NCI-H2227 (cell line): ENCODE data around the gene MAMLD1.
A peak's percentile ranks its signal among the peaks of the same experiment; 100 is the strongest.

ENCODE experiments used
- DNase-seq: peaks from one replicate; lab custom pipeline; 2025; ENCODE audit not compliant: unreplicated experiment; lab: John Stamatoyannopoulos, UW

Gene MAMLD1

DNA sequence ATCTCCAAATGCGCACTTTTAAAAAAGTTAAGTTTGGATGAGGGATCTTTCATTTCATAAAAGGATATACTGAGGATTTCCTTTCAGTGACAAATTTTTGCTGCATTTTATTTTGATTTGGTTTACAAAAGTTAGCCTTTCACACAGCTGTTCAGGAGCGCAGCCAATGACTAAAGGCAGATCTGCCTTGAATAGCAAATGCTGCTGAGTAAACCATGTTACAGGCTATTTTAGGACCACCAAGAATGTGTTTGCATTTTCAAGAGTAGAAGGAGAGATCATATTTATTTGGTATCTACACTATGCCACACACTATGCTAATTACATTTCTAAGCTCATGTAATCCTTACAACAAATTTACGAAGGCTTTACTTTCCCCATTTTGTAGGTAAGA lies 92.1 kb downstream of the MAMLD1 start:
- DNase-seq, result no peak

- DNase-seq, result no peak
These were observed 93.3 kb downstream of the MAMLD1 start for GRCh38 chrX:150456466-150456865.

- no peak for DNase-seq
These were observed 93.8 kb downstream of the MAMLD1 start for GRCh38 chrX:150456941-150457340.

DNA sequence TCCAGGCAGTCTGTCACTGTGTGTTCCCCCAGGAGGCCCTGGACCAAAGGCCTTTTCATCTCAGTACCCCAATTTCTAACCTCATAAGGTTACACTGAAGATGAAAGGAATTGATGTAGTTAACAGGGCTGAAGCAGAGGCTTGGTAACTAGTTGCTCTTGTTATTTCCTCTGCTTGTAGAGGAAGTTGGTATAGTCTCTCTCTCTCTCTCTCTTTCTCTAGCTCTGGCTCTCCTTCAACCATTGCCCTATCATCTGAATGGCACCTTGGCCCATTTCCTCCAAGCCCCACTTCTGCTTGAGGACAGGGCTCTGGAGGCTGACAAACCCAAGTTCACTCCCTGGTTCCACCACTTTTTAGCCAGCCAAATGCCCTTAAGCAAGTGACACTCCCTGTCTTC lies 96.1 kb downstream of the MAMLD1 start:
- DNase-seq, result no peak

- DNase-seq, result no peak
These were observed 96.9 kb downstream of the MAMLD1 start for GRCh38 chrX:150460063-150460462.

GRCh38 chrX:150460781-150461180 lies 97.7 kb downstream of the MAMLD1 start:
- no peak for DNase-seq

- no peak for DNase-seq
These were observed 100.4 kb downstream of the MAMLD1 start for GRCh38 chrX:150463566-150463965.

DNA sequence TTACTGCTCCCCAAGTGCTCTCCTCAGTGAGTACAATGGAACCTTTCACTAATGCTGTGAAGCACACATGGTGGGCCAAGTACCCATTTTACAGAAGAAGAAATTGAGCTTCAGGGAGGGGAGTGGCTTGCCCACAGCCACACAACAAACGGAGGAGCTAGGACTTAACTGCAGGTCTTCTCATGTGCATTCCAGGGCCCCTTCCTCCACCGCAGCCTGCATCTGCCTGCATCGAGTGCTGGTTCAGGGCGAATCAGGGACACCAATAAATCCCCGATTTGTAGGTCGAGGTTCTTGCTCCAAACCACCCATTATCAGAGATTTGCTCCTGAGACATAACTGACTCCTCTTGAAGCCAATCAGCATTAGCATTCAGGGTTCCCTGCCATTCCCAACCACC lies 100.9 kb downstream of the MAMLD1 start:
- DNase-seq, result no peak

- DNase-seq, result no peak
These were observed 102.2 kb downstream of the MAMLD1 start for GRCh38 chrX:150465326-150465725.

DNA sequence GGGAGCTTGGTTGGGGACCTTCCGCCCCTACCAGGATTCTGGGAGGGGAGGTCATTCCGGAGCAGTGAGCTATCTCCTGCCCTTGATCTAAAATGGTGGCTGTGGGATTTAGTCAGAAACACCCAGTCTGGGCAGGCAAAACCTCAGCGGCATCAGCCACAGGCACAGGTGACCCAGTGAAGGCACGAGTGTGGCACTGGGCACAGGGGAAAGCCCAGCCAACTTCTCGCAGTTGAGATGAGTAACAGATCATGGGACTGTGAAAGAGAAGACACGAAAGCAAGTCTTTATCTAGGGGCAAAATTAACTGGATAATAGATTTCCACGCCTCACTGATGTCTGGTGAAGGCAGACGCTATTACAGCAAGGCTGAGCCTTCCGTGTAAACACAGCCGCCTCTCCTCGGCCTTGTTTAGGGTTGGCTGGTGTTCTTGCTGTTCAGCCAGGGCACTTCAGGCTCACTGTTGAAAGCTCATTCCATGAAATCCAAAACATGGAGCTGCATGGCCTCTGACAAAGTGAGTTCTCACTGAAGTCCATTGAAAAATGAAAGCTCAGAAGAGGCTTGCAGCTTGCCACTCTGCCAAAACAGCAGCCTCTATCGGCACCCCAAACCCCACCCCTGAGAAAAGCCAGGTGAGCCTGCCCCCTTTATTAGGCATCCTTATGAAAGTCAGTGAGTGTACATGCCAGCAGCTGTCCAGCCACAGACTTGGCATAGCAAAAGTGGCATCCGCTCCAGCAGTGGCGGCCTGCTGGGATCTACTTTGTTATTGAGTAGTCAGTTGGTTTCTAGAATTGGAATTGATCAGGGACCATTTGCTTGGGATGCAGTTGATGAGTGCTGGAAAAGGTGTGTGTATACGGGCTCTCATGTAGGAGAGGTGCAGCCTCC lies 103.0 kb downstream of the MAMLD1 start:
- DNase-seq, result peak; percentile 7

- DNase-seq, result no peak
These were observed 109.2 kb downstream of the MAMLD1 start for GRCh38 chrX:150472306-150472705.

- DNase-seq, result no peak
These were observed 110.3 kb downstream of the MAMLD1 start for GRCh38 chrX:150473371-150473770.

- no peak for DNase-seq
These were observed 112.3 kb downstream of the MAMLD1 start for GRCh38 chrX:150475461-150475860.

DNA sequence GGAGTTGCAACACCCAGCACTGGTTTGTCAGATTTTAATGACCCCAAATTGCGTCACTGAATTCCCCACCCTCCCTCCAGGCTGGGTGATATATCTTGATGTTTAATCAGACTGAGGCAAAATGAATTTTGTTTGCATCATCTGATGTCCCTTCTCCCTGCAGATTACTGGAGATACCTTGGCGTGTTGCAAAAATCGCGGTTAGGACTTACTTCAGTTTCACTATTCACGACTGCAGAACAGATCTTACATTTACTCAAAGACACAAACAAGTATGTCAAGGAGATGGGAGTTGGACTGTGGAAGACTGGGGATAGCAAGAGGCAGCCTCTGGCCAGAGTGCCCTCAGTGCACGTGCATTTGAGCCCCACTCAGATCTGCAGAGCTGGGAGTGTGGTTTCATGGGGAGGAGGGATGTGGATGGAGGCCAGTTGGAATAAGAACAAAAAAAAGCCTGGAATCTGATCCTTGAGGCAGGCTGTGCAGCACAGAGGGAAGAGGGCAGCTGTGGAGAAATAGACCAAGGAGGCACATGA lies 113.1 kb downstream of the MAMLD1 start:
- no peak for DNase-seq

DNA sequence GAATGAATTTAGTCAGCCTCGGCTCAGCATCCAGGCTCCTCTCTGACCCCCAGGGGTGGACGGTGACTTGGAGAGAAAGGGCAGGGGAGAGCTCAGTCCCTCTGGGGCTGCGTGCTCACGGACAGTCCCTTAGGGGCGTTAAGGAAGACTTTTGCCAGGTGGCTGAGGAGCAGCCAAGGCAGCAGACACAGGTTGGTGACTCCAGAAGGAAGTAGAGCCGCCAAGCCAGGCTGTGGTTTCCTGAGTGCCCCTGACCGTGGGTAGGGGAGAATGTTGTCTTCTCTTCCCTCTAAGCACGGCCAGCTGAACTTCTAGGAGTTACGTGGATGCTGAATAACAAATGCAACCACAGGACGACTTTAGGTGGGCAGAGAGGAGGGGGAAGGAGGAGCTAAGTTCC lies 114.3 kb downstream of the MAMLD1 start:
- DNase-seq, result no peak

- no peak for DNase-seq
These were observed 115.7 kb downstream of the MAMLD1 start for GRCh38 chrX:150478496-150479492.

DNA sequence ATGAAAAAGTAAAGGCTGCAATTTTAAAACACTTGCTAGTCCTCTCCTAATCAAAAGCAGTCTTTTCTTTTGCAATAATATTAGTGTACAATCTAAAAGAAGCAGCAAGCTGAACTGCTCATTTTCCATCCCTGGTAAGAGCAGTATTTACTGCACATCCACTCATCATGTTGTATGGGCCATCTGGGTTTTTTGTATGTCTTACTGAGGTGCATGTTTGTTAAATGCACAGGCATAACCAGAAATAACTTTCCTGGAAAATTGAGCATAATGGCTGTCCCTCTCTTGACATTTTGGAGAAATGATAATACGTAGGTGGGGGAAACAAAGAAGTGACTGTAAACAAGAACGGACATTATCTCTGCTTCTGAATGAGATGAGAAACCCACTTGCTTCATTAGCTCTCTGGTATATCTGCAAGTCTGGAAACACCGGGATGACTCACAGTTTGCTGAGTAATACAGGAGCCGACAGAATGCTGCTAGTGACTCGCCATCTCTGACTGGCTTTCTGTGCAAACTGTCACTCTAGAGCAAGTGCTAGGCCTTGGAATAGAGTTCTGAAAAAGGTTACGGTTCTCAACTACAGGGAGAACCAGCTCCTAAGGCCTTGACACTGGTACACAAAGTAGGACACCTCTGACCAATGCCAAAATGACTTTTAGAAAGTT lies 119.6 kb downstream of the MAMLD1 start:
- peak; percentile 19 for DNase-seq

- no peak for DNase-seq
These were observed 120.4 kb downstream of the MAMLD1 start for GRCh38 chrX:150483356-150483985.

- DNase-seq, result peak; percentile 48
These were observed 122.9 kb downstream of the MAMLD1 start for GRCh38 chrX:150486011-150486410.

- no peak for DNase-seq
These were observed 124.4 kb downstream of the MAMLD1 start for GRCh38 chrX:150487369-150488094.
